Activated CD8-positive, alpha-beta T cell treated with anti-CD3 and anti-CD28 coated beads, Interleukin-2, amount 10 ng/mL, durations not matched to agents 7 days and 5 days (primary cell): ENCODE results near the gene RETN. TPM values are rescaled to one million over a fixed set of nuclear protein-coding genes. Genes with fewer than 3 reads are reported as not detected.

Source experiments
- ATAC-seq: fragments of 150-1000 bp; cut with Tn5 transposase; one replicate; pipeline ENCODE4 v1.10.0; 2021; ENCODE audit warnings: moderate library complexity
- CTCF ChIA-PET: fragments of 350-600 bp; sonication (Branson Sonifier 250); formaldehyde crosslinking; loops from one replicate; lab custom pipeline; 2021; ENCODE audit warnings: antibody characterized with exemption; lab: Charles Lee
- POLR2A ChIA-PET: fragments of 350-600 bp; sonication (Branson Sonifier 250); formaldehyde crosslinking; loops from one replicate; lab custom pipeline; 2021; ENCODE audit warnings: antibody characterized with exemption; lab: Charles Lee
- DNase-seq: peaks from one replicate; pipeline ENCODE4 v3.0.0-alpha.2; 2020
- H3K27ac Mint-ChIP-seq: one replicate; pipeline ENCODE4 v1.8.0; 2021; ENCODE audit warnings: mild to moderate bottlenecking, mixed read lengths
- H3K27me3 Mint-ChIP-seq: one replicate; pipeline ENCODE4 v1.8.0; 2021; ENCODE audit warnings: low read depth, mixed read lengths
- H3K36me3 Mint-ChIP-seq: one replicate; pipeline ENCODE4 v1.8.0; 2021; ENCODE audit warnings: low read depth, mixed read lengths
- H3K4me1 Mint-ChIP-seq: one replicate; pipeline ENCODE4 v1.8.0; 2021; ENCODE audit warnings: low read depth, mixed read lengths
- H3K4me3 Mint-ChIP-seq: one replicate; pipeline ENCODE4 v1.8.0; 2021; ENCODE audit warnings: mild to moderate bottlenecking, mixed read lengths
- H3K9me3 Mint-ChIP-seq: one replicate; pipeline ENCODE4 v1.8.0; 2022; ENCODE audit warnings: mixed read lengths; ENCODE audit not compliant: insufficient read depth
- total RNA-seq, 2 experiments: library from RNA; stranded (reverse); gene quantifications; one replicate each; pipeline ENCODE4 v1.2.3, GENCODE V29; 2021

Gene RETN
- total RNA-seq, 2 experiments from 2014 or later: 2.2 to 3.0 TPM

GRCh38 chr19:7663706-7664105, 5.1 kb upstream of the RETN start:
- ATAC-seq: no peak

GRCh38 chr19:7665076-7665475, 3.8 kb upstream of the RETN start:
- no peak for DNase-seq
- POLR2A ChIA-PET: no interaction called here
- Mint-ChIP-seq H3K27me3 (peaks cover 10% of the 10 kb centered on the region), H3K9me3 (no peaks in the 10 kb centered on the region), H3K36me3 (no peaks in the 10 kb centered on the region), H3K4me1 (peaks cover 14% of the 10 kb centered on the region), H3K27ac (no peak overlapping the region), H3K4me3 (no peak overlapping the region)
- CTCF ChIA-PET: interaction anchor here (1.5 kb wide), 1 partner anchor 97 kb away, joined by 5 read pairs; no protein-coding TSS in a partner anchor
- ATAC-seq: no peak

More at GRCh38 chr19:7663706-7664105, 5.1 kb upstream of the RETN start:
- ChIA-PET POLR2A (no interaction called here), CTCF (interaction anchor here (1.5 kb wide), 2 partner anchors 17 to 96 kb away, joined by 5 to 7 read pairs; partner anchors contain the start of gene TRAPPC5)
- Mint-ChIP-seq H3K9me3 (no peaks in the 10 kb centered on the region), H3K27ac (no peak overlapping the region), H3K27me3 (peaks cover 5% of the 10 kb centered on the region), H3K4me3 (no peak overlapping the region), H3K36me3 (no peaks in the 10 kb centered on the region), H3K4me1 (peaks cover 3% of the 10 kb centered on the region)
- no peak for DNase-seq

- peaks cover 32% of the 10 kb centered on the region for H3K4me1 Mint-ChIP-seq
- DNase-seq (no peak), ATAC-seq (no peak)
- H3K36me3 Mint-ChIP-seq: no peaks in the 10 kb centered on the region
- peaks cover 21% of the 10 kb centered on the region for H3K27me3 Mint-ChIP-seq
- peak overlapping the region; percentile 30 for H3K4me3 Mint-ChIP-seq
- no peaks in the 10 kb centered on the region for H3K9me3 Mint-ChIP-seq
- CTCF ChIA-PET: interaction anchor here (0.5 to 4.7 kb wide), 3 partner anchors 11 to 418 kb away, joined by 3 to 33 read pairs (median 6); partner anchors contain the start of gene TRAPPC5
- H3K27ac Mint-ChIP-seq: peak overlapping the region; percentile 68
- POLR2A ChIA-PET: interaction anchor here (0.6 to 1.6 kb wide), 4 partner anchors 9 to 499 kb away, joined by 3 to 5 read pairs (median 3); partner anchors contain the start of gene STXBP2
Measured at GRCh38 chr19:7669641-7670040, 792 bp downstream of the RETN start.

- Mint-ChIP-seq H3K27ac (peak overlapping the region; percentile 52), H3K9me3 (no peaks in the 10 kb centered on the region), H3K27me3 (peaks cover 22% of the 10 kb centered on the region), H3K4me1 (peaks cover 32% of the 10 kb centered on the region), H3K4me3 (peak overlapping the region; percentile 65), H3K36me3 (no peaks in the 10 kb centered on the region)
- CTCF ChIA-PET: interaction anchor here (1.1 to 4.7 kb wide), 4 partner anchors 11 to 234 kb away, joined by 3 to 33 read pairs (median 5); partner anchors contain the start of genes MAP2K7 and TRAPPC5
- POLR2A ChIA-PET: interaction anchor here (0.6 to 1.0 kb wide), 2 partner anchors 9 to 500 kb away, joined by 3 read pairs; no protein-coding TSS in a partner anchor
- ATAC-seq: peak; percentile 55
- DNase-seq: peak; percentile 62
Measured at GRCh38 chr19:7670150-7670783, 1.4 kb downstream of the RETN start.

GRCh38 chr19:7670790-7671189, 1.9 kb downstream of the RETN start:
- Mint-ChIP-seq H3K27ac (no peak overlapping the region), H3K9me3 (no peaks in the 10 kb centered on the region), H3K36me3 (no peaks in the 10 kb centered on the region), H3K4me1 (peaks cover 33% of the 10 kb centered on the region), H3K4me3 (peak overlapping the region; percentile 65), H3K27me3 (peaks cover 22% of the 10 kb centered on the region)
- ATAC-seq: no peak
- CTCF ChIA-PET: interaction anchor here (1.1 to 4.7 kb wide), 3 partner anchors 10 to 233 kb away, joined by 3 to 33 read pairs (median 4); partner anchors contain the start of genes MAP2K7 and TRAPPC5
- POLR2A ChIA-PET: interaction anchor here (0.8 kb wide), 1 partner anchor 14 kb away, joined by 3 read pairs; no protein-coding TSS in a partner anchor
- no peak for DNase-seq

DNA sequence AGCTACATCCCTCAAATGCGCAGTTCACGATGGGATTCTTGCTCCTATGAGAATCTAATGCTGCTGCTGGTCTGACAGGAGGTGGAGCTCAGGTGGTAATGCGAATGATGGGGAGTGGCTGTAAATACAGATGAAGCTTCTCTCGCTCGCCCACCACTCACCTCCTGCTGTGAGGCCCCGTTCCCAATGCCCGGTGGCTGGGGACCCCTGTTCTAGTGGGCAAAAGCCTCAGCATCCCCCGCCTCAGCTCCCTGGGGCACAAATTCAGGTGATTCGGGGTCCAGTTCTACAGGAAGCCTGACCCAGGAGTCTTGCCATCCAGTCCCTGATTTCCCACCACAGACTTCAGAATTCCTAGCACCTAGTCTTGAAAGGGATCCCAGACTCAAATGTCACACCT, 3.7 kb downstream of the RETN start:
- no peak overlapping the region for H3K4me3 Mint-ChIP-seq
- POLR2A ChIA-PET: no interaction called here
- no peaks in the 10 kb centered on the region for H3K9me3 Mint-ChIP-seq
- H3K27me3 Mint-ChIP-seq: peaks cover 22% of the 10 kb centered on the region
- ATAC-seq (no peak), DNase-seq (no peak)
- peaks cover 50% of the 10 kb centered on the region for H3K4me1 Mint-ChIP-seq
- H3K27ac Mint-ChIP-seq: no peak overlapping the region
- CTCF ChIA-PET: no interaction called here
- H3K36me3 Mint-ChIP-seq: no peaks in the 10 kb centered on the region

DNA sequence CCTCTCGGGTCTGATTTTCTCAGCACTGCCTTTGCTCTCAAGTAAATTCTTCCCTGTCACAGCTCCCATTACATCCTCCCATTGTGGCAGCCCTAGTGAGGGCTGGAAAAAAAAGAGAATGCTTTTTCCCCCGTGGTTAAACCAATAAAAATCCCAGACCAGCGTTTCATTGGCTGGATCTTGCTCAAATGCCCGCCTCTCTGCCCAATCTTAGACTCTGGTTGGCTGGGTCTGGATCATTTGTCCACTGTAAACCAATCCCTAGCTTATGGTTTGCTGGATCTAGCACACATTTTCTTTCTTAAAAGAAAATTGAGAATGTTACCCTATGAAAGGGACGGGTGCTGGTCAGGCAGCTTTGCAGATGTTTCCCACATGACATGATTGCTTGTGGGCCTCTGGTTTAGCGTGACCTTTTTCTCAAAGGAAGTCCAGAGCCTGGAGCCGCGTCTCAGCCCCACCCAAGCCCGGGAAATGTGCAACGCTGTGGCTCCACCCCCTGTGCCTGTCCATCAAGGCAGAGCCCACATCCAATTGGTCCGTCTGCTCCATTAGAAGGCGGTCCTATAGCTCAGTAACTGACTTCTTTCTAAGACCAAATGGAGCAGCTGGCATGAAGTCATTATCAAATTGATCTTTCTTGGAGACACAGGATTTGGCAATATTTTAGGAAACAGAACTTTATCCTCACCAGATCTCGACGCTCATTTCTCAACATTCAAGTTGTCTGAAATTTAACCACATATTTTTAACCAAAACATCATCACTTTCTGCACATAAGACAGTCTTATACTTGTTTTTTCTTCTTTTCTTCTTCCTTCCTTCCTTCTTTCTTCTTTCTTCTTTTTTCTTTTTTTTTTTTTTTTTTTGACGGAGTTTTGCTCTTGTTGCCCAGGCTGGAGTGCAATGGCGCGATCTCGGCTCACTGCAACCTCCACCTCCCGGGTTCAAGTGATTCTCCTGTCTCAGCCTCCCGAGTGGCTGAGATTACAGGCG, 5.5 kb downstream of the RETN start:
- CTCF ChIA-PET: interaction anchor here (1.0 kb wide), 1 partner anchor 17 kb away, joined by 4 read pairs; no protein-coding TSS in a partner anchor
- ATAC-seq: peak; percentile 45
- no peaks in the 10 kb centered on the region for H3K36me3 Mint-ChIP-seq
- DNase-seq: peak; percentile 48
- no peak overlapping the region for H3K27ac Mint-ChIP-seq
- POLR2A ChIA-PET: no interaction called here
- peaks cover 57% of the 10 kb centered on the region for H3K4me1 Mint-ChIP-seq
- peaks cover 30% of the 10 kb centered on the region for H3K27me3 Mint-ChIP-seq
- H3K9me3 Mint-ChIP-seq: no peaks in the 10 kb centered on the region
- H3K4me3 Mint-ChIP-seq: no peak overlapping the region

GRCh38 chr19:7676376-7676775, 7.5 kb downstream of the RETN start:
- CTCF ChIA-PET: interaction anchor here (3.1 kb wide), 1 partner anchor 123 kb away, joined by 12 read pairs; no protein-coding TSS in a partner anchor
- H3K36me3 Mint-ChIP-seq: no peaks in the 10 kb centered on the region
- H3K27me3 Mint-ChIP-seq: peaks cover 23% of the 10 kb centered on the region
- H3K27ac Mint-ChIP-seq: no peak overlapping the region
- H3K9me3 Mint-ChIP-seq: no peaks in the 10 kb centered on the region
- H3K4me3 Mint-ChIP-seq: peak overlapping the region; percentile 25
- DNase-seq: no peak
- H3K4me1 Mint-ChIP-seq: peaks cover 55% of the 10 kb centered on the region
- no peak for ATAC-seq
- POLR2A ChIA-PET: interaction anchor here (0.5 kb wide), 1 partner anchor 39 kb away, joined by 5 read pairs; no protein-coding TSS in a partner anchor

GRCh38 chr19:7676854-7677253, 8.0 kb downstream of the RETN start, which contains the start of gene MCEMP1:
TSS of gene MCEMP1 (plus strand) at chr19:7677090. CDS start at chr19:7677121, 31 bp downstream.
- Mint-ChIP-seq H3K9me3 (no peaks in the 10 kb centered on the region), H3K36me3 (peaks cover 2% of the 10 kb centered on the region), H3K4me3 (peak within 1 kb of the TSS; percentile 25), H3K4me1 (peaks cover 56% of the 10 kb centered on the region), H3K27ac (no peak within 1 kb of the TSS), H3K27me3 (peaks cover 20% of the 10 kb centered on the region)
- ATAC-seq (no peak), DNase-seq (no peak)
- POLR2A ChIA-PET: interaction anchor here (0.5 to 1.1 kb wide), 3 partner anchors 38 to 47 kb away, joined by 3 to 5 read pairs (median 3); partner anchors contain the start of genes PET100, STXBP2 and XAB2
- CTCF ChIA-PET: interaction anchor here (1.5 to 3.1 kb wide), 2 partner anchors 109 to 123 kb away, joined by 5 to 12 read pairs; no protein-coding TSS in a partner anchor

DNA sequence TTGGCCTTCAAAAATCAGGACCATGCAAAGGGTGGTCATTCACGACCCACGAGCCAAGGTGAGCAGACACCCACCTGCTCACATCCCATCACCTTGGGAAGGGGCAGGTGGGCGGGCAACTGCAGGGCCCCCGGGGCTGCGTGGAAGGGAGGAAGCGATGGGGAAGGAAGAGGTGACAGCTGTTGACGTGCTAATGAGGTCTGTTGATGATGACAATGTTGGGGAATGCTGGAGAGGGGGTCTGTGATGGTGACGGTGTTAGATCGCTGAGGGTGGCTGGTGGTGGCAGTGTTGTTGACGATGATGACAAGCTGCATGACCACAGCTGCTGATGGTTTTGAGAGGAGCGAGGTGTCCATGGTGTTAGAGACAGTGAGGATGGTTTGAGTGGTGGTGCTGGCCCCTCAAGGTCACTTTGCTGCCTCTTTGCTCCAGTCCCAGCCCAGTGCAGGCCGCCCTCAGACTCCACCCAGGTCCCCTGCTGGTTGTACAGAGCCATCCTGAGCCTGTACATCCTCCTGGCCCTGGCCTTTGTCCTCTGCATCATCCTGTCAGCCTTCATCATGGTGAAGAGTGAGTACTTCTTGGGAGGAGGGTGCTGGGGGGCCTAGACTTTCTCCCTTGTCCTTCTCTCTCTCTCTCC, 8.9 kb downstream of the RETN start:
- Mint-ChIP-seq H3K27ac (no peak overlapping the region), H3K4me1 (peaks cover 60% of the 10 kb centered on the region), H3K9me3 (no peaks in the 10 kb centered on the region), H3K4me3 (no peak overlapping the region), H3K36me3 (peaks cover 8% of the 10 kb centered on the region), H3K27me3 (peaks cover 19% of the 10 kb centered on the region)
- DNase-seq (no peak), ATAC-seq (no peak)
- ChIA-PET POLR2A (interaction anchor here (0.9 to 1.1 kb wide), 3 partner anchors 36 to 48 kb away, joined by 3 read pairs; partner anchors contain the start of genes PET100, STXBP2 and XAB2), CTCF (interaction anchor here (1.3 to 3.1 kb wide), 5 partner anchors 25 to 122 kb away, joined by 3 to 12 read pairs (median 4); no protein-coding TSS in a partner anchor)
